CD4-positive, alpha-beta T cell treated with Interleukin-21 for 1 hour (primary cell): ENCODE measurements around the gene HAVCR1.
"Not testable (repeated sequence)": the region's sequence is repeated elsewhere in the genome, so short reads cannot be mapped to it uniquely, and the experiment has no call there.

Experiments
- DNase-seq: peaks from one replicate; pipeline ENCODE4 v3.0.0-alpha.2; 2020

HAVCR1 gene

DNA sequence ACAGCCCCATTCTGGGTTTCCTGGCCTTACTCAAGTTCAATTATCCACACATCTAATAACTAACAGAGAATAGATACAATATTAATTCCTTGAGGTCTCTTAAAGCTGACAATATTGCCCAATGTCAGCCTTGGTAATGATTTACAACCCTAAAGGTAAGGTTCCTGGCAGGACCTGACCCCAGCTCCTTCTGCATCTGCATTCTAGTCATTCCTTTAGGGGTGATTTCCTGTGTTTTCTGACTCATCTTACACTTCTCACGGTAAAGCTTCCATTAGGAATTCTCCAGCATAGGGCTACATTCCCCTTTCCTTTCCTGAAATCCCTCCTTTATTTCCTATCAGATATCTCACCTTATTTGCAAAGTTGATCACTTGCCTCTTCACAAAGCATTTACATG is 9.3 kb downstream of the HAVCR1 start:
- DNase-seq = no peak

DNA sequence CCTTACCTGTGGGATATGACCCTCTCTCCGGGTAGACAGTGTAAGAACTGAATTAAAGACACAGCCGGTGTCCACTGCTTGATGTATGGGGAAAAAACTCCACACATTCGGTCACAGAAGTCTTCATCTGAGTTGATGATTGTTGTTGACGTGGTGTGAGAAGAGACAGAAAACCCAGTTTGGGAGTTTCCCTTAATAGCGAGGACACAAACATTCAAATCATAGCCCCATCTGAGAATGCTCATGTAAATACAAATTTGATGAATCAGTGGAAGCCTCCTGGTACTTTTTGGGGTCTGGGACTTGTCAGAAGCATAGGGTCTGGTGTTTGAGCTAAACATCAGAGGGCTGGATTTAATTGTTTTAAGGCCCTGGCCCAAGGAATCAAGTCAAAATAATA is 11.0 kb downstream of the HAVCR1 start:
- DNase-seq = no peak

- not testable (repeated sequence) for DNase-seq
Observed at GRCh38 chr5:157047016-157047415, 11.9 kb downstream of the HAVCR1 start.

DNA sequence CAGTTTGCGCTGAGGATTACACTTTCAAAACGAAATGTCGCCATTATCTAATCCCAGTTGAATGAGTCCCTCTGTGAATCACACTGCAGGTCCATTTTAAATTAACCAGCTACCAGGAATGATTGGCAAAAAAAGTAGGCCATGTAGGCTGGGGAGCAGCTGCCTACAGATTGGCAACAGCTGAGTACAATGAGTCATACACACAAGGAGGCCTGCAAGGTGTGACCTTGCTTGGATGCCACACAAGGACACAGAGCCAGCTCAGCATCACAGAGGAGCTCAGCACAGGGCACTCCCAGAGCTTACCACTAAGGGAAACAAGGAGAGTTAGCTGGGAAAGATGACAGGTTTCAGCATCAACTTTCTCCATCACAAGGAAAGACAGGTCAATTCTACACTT is 12.9 kb downstream of the HAVCR1 start:
- no peak for DNase-seq

DNA sequence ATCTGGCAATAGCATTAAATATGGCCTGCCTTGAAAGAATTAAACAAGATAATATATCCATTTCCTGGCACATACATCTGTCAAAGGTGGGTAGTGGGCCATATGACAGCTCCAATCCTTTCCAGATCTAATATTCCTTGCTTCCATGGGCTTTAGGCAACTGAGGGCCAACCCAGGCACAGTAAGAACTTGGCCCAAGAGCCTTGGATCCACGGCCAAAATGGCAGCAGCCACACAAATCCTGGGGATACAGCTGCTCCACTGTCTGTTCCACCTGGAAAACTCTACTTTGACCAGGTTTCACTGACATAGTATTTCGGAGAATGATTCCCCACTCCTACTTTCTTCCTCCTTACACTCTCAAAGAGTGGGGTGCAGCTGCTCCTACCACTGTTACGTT is 13.3 kb downstream of the HAVCR1 start:
- no peak for DNase-seq

DNA sequence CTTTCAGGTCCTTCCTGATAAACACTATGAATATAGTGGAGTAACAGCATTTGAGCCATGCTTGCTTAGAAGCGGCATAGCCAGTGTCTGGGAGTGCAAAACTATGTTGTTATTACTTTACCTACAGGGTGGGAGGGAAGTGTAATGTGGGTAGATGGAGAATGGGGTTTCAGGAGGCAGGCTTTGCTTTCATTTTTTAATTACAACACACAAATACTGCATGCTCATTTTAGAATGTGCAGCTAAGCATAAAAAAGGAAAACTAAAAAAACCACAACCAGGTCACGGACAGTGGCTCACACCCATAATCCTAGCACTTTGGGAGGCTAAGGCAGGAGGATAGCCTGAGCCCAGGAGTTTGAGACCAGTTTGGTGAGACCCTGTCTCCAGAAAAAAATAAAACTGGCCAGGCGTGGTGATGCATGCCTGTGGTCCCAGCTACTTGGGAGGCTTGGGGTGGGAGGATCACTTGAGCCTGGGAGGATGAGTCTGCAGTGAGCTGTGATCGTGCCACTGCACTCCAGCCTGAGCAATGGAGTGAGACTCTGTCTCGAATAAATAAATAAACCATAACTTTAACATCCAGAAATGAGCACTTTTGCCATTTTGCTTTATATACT is 20.2 kb downstream of the HAVCR1 start:
- DNase-seq = no peak

GRCh38 chr5:157034106-157035072 is 24.5 kb downstream of the HAVCR1 start:
- DNase-seq = not testable (repeated sequence)

GRCh38 chr5:157033071-157033583 is 25.8 kb downstream of the HAVCR1 start:
- DNase-seq = no peak

DNA sequence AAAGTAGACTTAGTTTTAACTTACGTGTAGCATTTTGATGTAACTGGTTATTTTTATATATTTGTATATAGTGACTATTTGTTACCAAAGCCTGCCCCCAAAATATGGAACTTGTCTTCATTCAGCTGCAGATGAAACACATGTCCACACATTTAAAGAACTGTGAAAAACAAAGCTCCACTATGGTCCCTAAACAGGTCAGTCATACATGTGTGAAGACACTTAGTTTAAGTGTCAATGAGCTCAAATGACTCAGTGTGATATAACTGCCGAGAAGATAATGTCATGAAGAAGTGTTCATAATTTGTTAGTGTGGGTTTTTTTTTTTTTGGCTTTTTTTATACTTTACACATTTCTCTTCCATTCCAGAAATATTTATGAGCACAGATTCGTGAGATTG is 28.2 kb downstream of the HAVCR1 start:
- DNase-seq = peak; percentile 31

GRCh38 chr5:157029457-157029856 is 29.5 kb downstream of the HAVCR1 start:
- DNase-seq = no peak

- not testable (repeated sequence) for DNase-seq
Observed at GRCh38 chr5:157027663-157028062, 31.3 kb downstream of the HAVCR1 start.

DNA sequence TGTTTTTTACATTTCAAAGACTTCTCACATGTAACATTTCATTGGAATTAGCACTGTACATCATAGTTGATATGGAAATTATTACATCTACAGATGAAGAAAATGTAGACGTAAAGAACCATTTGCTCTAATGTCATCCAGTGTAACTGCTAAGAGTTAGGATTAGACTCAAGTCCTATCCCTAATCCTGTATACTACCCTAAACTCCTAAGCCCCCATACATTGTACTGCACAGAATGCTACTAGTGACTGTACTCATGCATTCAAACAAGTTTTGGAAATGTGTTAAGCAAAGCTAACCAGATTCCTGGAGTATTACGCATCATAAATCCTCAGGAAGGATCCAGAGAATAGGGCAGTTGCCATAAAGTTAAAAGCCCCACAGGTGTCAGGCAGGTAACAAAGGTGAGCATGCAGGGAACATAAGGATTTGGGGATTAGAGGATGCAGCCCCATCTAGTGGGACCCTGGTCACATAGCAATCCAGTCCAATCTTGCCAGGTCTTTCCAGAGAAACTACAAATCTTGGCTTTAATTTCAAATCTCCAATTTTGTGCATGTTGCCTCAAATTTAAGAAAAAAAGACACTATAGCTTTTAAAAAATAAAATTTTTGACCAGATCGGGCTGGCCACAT is 32.0 kb downstream of the HAVCR1 start:
- DNase-seq = no peak

- DNase-seq = peak; percentile 69
Observed at GRCh38 chr5:157025093-157025698, 33.7 kb downstream of the HAVCR1 start.

GRCh38 chr5:157024208-157024959 is 34.5 kb downstream of the HAVCR1 start:
- DNase-seq = no peak

- no peak for DNase-seq
Observed at GRCh38 chr5:157022024-157022423, 36.9 kb downstream of the HAVCR1 start.

DNA sequence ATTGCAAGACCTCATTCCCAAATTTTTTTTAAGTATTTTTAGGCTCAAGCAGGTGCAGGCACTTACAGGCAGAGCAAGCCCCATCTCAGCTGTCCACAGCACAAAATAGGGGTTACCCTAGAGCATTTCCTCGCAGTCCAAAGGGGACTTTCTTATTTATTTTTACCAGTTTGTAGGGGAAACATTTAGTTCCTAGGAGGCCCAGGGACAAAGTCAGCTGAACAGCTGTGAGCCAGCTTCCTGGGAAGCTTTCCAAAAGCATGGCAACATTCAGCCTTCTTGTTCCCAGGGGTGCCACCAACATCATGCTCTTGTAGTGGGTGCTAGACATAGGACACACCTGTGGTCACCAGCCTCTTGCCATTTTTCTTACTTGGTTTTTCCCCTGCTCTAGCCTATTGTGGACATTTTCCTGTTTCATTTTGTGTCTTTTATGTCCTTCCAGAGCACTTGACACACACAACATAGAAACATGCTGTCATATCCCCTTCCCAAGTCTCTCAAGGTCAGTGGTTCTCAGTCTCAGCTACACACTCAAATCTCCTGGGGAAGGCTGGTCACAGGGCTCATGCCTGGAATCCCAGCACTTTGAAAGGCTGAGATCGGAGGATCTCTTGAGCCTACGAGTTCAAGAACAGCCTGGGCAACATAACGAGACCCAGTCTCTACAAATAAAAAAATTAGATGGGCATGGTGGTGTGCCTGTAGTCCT is 38.2 kb downstream of the HAVCR1 start:
- DNase-seq = no peak

GRCh38 chr5:157020002-157020401 is 38.9 kb downstream of the HAVCR1 start:
- no peak for DNase-seq

GRCh38 chr5:157014143-157014542 is 44.8 kb downstream of the HAVCR1 start:
- not testable (repeated sequence) for DNase-seq

DNA sequence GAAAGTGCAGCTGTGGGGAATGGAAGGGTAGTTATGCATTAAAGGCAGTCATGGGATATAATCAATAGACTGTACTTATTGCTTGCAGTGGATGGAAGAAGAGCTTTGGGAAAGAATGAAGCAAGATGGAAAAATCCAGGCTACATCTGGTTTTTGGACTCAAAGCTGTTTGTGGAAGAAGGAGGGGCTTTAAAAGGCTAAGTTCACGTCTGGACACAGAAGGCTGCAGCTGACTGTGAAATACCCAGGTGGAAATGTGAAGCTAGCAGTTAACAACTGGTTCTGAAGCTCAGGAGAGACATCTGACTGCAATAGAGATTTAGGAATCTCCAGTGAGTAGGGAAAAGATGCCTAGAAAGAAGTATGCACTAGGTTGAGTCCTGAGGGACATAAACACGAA is 52.7 kb downstream of the HAVCR1 start:
- DNase-seq = no peak

GRCh38 chr5:157004893-157005551 is 53.9 kb downstream of the HAVCR1 start:
- DNase-seq = no peak

DNA sequence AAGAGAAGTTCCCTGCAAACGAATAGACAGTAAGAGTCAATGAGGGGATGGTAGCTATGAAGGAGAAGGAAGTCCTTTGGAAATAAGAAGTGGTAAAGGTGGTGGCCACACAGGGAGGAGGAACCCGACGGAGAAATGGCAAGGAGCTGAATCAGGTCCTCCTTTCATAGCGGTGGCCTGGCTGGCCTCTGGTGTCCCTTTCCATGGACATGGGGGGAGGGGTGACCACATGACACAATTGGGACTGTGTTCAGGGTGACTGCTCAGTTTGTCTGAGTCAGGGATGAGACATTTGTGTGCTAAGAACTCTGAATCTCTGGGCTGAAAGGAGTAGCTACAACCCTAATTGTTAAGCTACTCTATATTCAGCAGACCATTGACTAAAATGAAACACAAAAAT is 67.2 kb downstream of the HAVCR1 start:
- no peak for DNase-seq
